HepG2 (cell line): ENCODE results near the gene IRX2. TPM values are rescaled to one million over a fixed set of nuclear protein-coding genes. Genes with fewer than 3 reads are reported as not detected.

ENCODE experiments used
- AHDC1 ChIP-seq: sonication (generic); formaldehyde crosslinking; IDR thresholded peaks from 2 replicates; pipeline ENCODE4 v1.5.1; 2020; ENCODE audit warnings: mild to moderate bottlenecking, missing genetic modification reagents, borderline replicate concordance
- GMEB2 ChIP-seq: IDR thresholded peaks from 2 replicates; pipeline ENCODE4 v1.6.1; 2016; ENCODE audit warnings: missing biosample characterization, missing genetic modification reagents, low read depth
- MNT ChIP-seq: fragments of 450-650 bp; IDR thresholded peaks from 2 replicates; pipeline ENCODE4 v1.6.1; 2016
- ZNF143 ChIP-seq: sonication (generic); formaldehyde crosslinking; IDR thresholded peaks from 2 replicates; pipeline ENCODE4 v1.4.0; 2020; ENCODE audit warnings: missing genetic modification reagents
- ZNF576 ChIP-seq: sonication (generic); formaldehyde crosslinking; IDR thresholded peaks from 2 replicates; pipeline ENCODE4 v1.4.0; 2020; ENCODE audit warnings: mild to moderate bottlenecking, missing genetic modification reagents
- ZNF598 ChIP-seq: sonication (generic); formaldehyde crosslinking; IDR thresholded peaks from 2 replicates; pipeline ENCODE4 v1.5.1; 2020; ENCODE audit warnings: mild to moderate bottlenecking, missing genetic modification reagents, borderline replicate concordance
- polyA plus RNA-seq, 8 experiments: library from polyadenylated mRNA; depleted of rRNA in 3 of 8; stranded (reverse) in 7 of 8; unstranded in 1 of 8; fragments of >200 nt; fragmentation: Illumina TruSeq in 4 of 8; extraction: Trizol in 4 of 8; gene quantifications; 2 replicates each; pipeline versions ENCODE4 v1.2.1 to v1.2.3, GENCODE V29; 2011 to 2016; ENCODE audit warnings: low read depth in 4 of 8, missing spikeins in 1 of 8, mixed read lengths in 1 of 8; ENCODE audit not compliant: insufficient read depth in 1 of 8
- total RNA-seq, 5 experiments: library from RNA; depleted of rRNA; stranded (reverse); fragments of >200 nt; fragmentation: Illumina TruSeq; extraction: Trizol; gene quantifications; 2 replicates each; pipeline ENCODE4 v1.2.3, GENCODE V29; 2016; ENCODE audit warnings: low read depth in 1 of 5

IRX2 gene
- total and polyA plus RNA-seq, 2 of the 13 experiments (the other 11 are each of a cell fraction or from before 2014, with no cell fraction given): not detected

- TF ChIP-seq GMEB2 (CRISPR knock-in tag) (no peak), ZNF143 (CRISPR knock-in tag) (no peak), ZNF598 (CRISPR knock-in tag) (no peak), AHDC1 (CRISPR knock-in tag) (no peak), ZNF576 (CRISPR knock-in tag) (no peak), MNT (no peak)
These were observed 3.2 kb downstream of the IRX2 start (continued) for GRCh38 chr5:2748179-2748860.
